Activated B cell treated with CpG ODN at 0.5 μM for 24 hours (primary cell): ENCODE data around the gene TMEM263. TPM values are rescaled to one million over a fixed set of nuclear protein-coding genes. Genes with fewer than 3 reads are reported as not detected.
"Not testable (repeated sequence)": the region's sequence is repeated elsewhere in the genome, so short reads cannot be mapped to it uniquely, and the experiment has no call there.

ENCODE experiments used
- ATAC-seq: fragments of 200-7000 bp; cut with Tn5 transposase; one replicate; pipeline ENCODE4 v1.10.0; 2021; ENCODE audit warnings: low read depth, mild to moderate bottlenecking, moderate library complexity
- CTCF ChIA-PET: fragments of 350-600 bp; sonication (Branson Sonifier 250); formaldehyde crosslinking; loops from one replicate; lab custom pipeline; 2021; ENCODE audit warnings: antibody characterized with exemption; lab: Charles Lee
- POLR2A ChIA-PET: fragments of 350-600 bp; sonication (Branson Sonifier 250); formaldehyde crosslinking; loops from one replicate; lab custom pipeline; 2021; ENCODE audit warnings: antibody characterized with exemption; lab: Charles Lee
- DNase-seq: peaks from one replicate; pipeline ENCODE4 v3.0.0; 2022
- H3K27ac Mint-ChIP-seq: one replicate; pipeline ENCODE4 v1.8.0; 2020; ENCODE audit warnings: mixed read lengths
- H3K27me3 Mint-ChIP-seq: one replicate; pipeline ENCODE4 v1.8.0; 2021; ENCODE audit warnings: mixed read lengths
- H3K36me3 Mint-ChIP-seq: one replicate; pipeline ENCODE4 v1.8.0; 2021; ENCODE audit warnings: low read depth, mixed read lengths
- H3K4me1 Mint-ChIP-seq: one replicate; pipeline ENCODE4 v1.8.0; 2021; ENCODE audit warnings: mixed read lengths
- H3K4me3 Mint-ChIP-seq: one replicate; pipeline ENCODE4 v1.8.0; 2020; ENCODE audit warnings: mild to moderate bottlenecking, mixed read lengths
- H3K9me3 Mint-ChIP-seq: one replicate; pipeline ENCODE4 v1.8.0; 2020; ENCODE audit warnings: mixed read lengths
- CTCF ChIP-seq: fragments of 200-600 bp; IDR thresholded peaks from one replicate; pipeline ENCODE4 v1.8.0; 2022; ENCODE audit warnings: antibody characterized with exemption, mild to moderate bottlenecking
- intact Hi-C: fragments of 100-400 bp; cut with micrococcal nuclease; formaldehyde crosslinking; loops from one replicate; pipeline ENCODE4 v1.15.1; 2024
- total RNA-seq: library from RNA; stranded (reverse); gene quantifications from 2 replicates; pipeline ENCODE4 v1.2.3, GENCODE V29; 2022

Gene TMEM263
- total RNA-seq, 1 donor from 2014 or later: 15.1 TPM

- no peak for ATAC-seq
- no peak for TF ChIP-seq CTCF
- Mint-ChIP-seq H3K36me3 (peaks cover 7% of the 10 kb centered on the region), H3K27me3 (no peaks in the 10 kb centered on the region), H3K4me3 (no peak overlapping the region), H3K27ac (no peak overlapping the region), H3K4me1 (no peaks in the 10 kb centered on the region), H3K9me3 (peaks cover 5% of the 10 kb centered on the region)
- ChIA-PET POLR2A (no interaction called here), CTCF (no interaction called here)
- intact Hi-C loops: no loop called here
- DNase-seq: no peak
Observed at GRCh38 chr12:106999446-106999845, 43.7 kb downstream of the TMEM263 start.

GRCh38 chr12:107002665-107003064, 47.0 kb downstream of the TMEM263 start:
- H3K4me1 Mint-ChIP-seq, intact Hi-C loops, H3K36me3 Mint-ChIP-seq, H3K4me3 Mint-ChIP-seq, H3K27ac Mint-ChIP-seq, DNase-seq, ATAC-seq, H3K9me3 Mint-ChIP-seq, CTCF ChIA-PET, POLR2A ChIA-PET, H3K27me3 Mint-ChIP-seq: not testable (repeated sequence)

- ATAC-seq (no peak), DNase-seq (no peak)
- CTCF ChIA-PET: no interaction called here
- no peak overlapping the region for H3K4me3 Mint-ChIP-seq
- H3K27me3 Mint-ChIP-seq: peaks cover 2% of the 10 kb centered on the region
- no peak for TF ChIP-seq CTCF
- intact Hi-C loops: no loop called here
- H3K4me1 Mint-ChIP-seq: no peaks in the 10 kb centered on the region
- H3K9me3 Mint-ChIP-seq: peaks cover 4% of the 10 kb centered on the region
- POLR2A ChIA-PET: no interaction called here
- no peaks in the 10 kb centered on the region for H3K36me3 Mint-ChIP-seq
- no peak overlapping the region for H3K27ac Mint-ChIP-seq
Observed at GRCh38 chr12:107007411-107007810, 51.7 kb downstream of the TMEM263 start.

GRCh38 chr12:107011519-107011918, 55.8 kb downstream of the TMEM263 start:
- intact Hi-C loops: no loop called here
- no peak for DNase-seq
- no peaks in the 10 kb centered on the region for H3K36me3 Mint-ChIP-seq
- ATAC-seq: no peak
- no peaks in the 10 kb centered on the region for H3K9me3 Mint-ChIP-seq
- no peak overlapping the region for H3K27ac Mint-ChIP-seq
- ChIA-PET CTCF (no interaction called here), POLR2A (no interaction called here)
- no peak for TF ChIP-seq CTCF
- no peaks in the 10 kb centered on the region for H3K4me1 Mint-ChIP-seq
- no peak overlapping the region for H3K4me3 Mint-ChIP-seq
- H3K27me3 Mint-ChIP-seq: peaks cover 2% of the 10 kb centered on the region

DNA sequence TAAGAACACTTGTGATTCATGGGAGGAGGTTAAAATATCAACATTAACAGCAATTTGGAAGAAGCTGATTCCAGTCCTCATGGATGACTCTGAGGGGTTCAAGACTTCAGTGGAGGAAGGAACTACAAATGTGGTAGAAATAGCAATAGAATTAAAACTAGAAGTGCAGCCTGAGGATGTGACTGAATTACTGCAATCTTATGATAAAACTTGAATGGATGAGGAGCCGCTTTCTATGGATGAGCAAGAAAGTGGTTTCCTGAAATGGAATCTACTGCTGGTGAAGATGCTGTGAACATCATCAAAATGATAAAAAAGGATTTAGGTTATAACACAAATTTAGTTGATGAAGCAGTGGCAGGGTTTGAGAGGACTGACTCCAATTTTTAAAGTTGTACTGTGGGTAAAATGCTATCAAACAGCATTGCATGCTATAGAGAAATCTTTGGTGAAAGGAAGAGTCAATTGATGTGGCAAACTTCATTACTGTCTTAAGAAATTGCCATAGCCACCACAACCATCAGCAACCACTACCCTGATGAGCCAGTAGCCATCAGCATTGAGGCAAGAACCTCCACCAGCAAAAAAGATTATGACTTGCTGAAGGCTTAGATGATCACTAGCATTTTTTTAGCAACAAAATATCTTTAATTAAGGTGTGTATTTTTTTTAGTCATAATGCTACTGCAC, 57.2 kb downstream of the TMEM263 start:
- Mint-ChIP-seq H3K4me3 (no peak overlapping the region), H3K36me3 (no peaks in the 10 kb centered on the region), H3K27ac (no peak overlapping the region), H3K27me3 (peaks cover 2% of the 10 kb centered on the region), H3K9me3 (no peaks in the 10 kb centered on the region), H3K4me1 (no peaks in the 10 kb centered on the region)
- ChIA-PET POLR2A (no interaction called here), CTCF (no interaction called here)
- no peak for ATAC-seq
- intact Hi-C loops: no loop called here
- no peak for TF ChIP-seq CTCF
- no peak for DNase-seq

GRCh38 chr12:107014055-107014454, 58.3 kb downstream of the TMEM263 start:
- Mint-ChIP-seq H3K4me3 (no peak overlapping the region), H3K36me3 (no peaks in the 10 kb centered on the region), H3K9me3 (no peaks in the 10 kb centered on the region), H3K4me1 (no peaks in the 10 kb centered on the region), H3K27me3 (peaks cover 2% of the 10 kb centered on the region), H3K27ac (no peak overlapping the region)
- no peak for TF ChIP-seq CTCF
- no peak for DNase-seq
- ChIA-PET POLR2A (no interaction called here), CTCF (no interaction called here)
- ATAC-seq: no peak
- intact Hi-C loops: no loop called here
